Suppressor macrophage treated with lipopolysaccharide for 1 hour (primary cell): ENCODE results near the gene AHSP.
"Not testable (repeated sequence)": the region's sequence is repeated elsewhere in the genome, so short reads cannot be mapped to it uniquely, and the experiment has no call there.

Source experiments
- DNase-seq, 3 donors: peaks; one replicate each; pipeline ENCODE4 v3.0.0-alpha.2; 2020 to 2022

Gene AHSP

GRCh38 chr16:31501226-31501965, 26.3 kb upstream of the AHSP start:
- no peak for DNase-seq

DNA sequence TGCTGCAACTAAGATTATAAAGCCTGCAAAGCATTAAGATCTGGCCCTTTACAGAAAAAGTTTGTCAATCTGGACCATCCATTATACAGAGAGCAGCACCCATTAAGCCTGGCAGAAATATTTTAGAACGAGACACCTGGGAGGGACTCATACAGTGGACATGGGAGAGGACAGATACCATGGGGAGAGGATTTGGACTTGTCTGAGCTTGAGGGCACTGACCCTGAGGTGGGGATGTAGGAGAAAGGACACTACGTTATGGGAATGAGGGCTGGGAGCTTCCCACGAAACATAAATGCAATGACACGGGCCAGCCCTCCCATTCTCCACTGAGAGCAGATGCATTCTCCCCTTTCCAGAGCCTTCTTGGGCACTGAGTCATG, 25.7 kb upstream of the AHSP start:
- DNase-seq, result no peak

- no peak for DNase-seq
Observed at GRCh38 chr16:31502981-31503380, 24.7 kb upstream of the AHSP start.

DNA sequence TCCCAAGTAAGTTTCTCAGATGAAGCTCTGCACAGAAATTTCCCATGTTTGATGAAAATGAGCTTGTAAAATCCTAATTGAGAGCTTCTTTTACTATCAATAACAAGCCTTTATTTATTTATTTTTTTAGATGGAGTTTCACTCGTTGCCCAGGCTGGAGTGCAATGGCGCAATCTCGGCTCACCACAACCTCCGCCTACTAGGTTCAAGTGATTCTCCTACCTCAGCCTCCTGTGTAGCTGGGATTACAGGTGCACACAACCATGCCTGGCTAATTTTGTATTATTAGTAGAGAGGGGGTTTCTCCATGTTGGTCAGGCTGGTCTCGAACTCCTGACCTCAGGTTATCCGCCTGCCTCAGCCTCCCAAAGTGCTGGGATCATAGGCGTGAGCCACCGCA, 24.1 kb upstream of the AHSP start:
- DNase-seq, result not testable (repeated sequence)

GRCh38 chr16:31504159-31504558, 23.5 kb upstream of the AHSP start:
- no peak for DNase-seq

DNA sequence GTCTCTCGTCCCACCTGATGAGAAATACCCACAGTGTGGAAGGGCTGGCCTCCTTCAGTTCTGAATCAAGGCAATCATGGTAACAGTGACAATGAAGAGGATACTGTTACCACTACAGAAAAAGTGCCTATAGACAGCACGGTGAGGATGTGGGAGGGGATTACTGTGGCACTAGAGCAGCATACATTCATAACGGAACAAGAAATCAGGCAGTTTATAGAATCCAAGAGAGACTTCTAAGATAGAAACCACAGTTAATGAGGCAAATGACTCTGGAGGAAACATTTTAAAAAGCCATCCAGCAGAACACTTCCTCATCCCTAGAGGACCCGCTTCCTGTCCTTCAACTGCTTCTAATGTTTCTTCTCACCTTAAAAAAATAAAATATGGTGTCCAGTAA, 22.2 kb upstream of the AHSP start:
- no peak for DNase-seq

DNA sequence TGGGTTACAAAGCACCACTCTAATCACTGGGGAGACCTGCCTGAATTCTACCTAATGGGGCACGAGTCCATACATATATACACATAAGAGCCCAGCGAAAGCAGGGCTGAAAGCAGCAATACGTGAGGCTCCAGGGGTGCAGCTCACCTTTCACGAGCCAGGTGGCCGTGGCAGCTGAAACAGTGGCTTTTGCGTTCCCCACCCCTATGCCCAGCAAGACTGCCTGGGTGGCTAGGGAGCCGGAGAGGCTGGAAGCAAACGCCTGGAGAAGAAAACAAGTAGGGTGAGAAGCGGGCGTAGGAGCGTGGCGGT, 20.1 kb upstream of the AHSP start:
- no peak for DNase-seq

DNA sequence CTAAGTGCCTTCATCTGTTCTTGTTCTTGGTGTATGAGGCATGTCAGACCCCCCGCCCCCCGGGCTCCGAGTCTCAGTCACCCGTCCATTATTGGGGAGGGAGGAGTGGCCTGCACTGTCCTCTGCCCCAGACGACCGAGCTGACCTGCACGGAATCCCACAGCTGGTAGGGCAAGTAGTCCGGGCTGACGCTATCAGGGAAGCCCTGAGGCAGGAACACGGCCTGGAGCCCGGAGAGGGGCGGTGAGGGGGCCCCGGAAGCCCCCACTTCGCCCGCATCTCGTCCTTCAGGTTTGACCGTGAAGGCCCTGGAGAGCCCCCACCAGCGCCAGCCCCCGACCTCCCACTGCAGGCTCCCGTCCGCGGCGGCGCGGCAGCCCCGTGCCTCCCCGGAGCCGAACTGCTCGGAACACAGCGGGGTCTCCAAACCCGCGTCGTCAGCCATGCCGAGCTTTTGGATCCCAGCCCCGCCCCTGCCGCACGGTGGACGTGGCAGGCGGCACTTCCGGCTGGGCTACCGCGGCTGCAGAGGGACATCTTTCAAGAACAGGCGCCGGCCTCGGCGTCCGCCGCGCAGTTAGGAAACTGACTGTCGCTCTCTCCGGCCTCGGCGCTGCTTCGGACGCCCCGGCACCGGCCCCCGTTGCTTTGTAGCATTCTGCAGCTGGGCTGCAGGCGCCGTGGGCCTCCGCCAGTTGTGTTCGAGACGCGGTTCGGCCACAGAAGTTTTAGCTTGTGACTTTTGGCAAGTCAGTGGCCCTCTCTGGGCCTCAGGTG, 19.6 kb upstream of the AHSP start, which contains the start of gene RUSF1:
Gene RUSF1, minus strand, starts transcription at position 463 of the 777 bp plus-strand sequence. Its CDS starts 18 bp downstream, at position 445.
- DNase-seq, result peak; percentile 91 to 95 (median 92)

GRCh38 chr16:31508706-31509195, 18.9 kb upstream of the AHSP start:
- DNase-seq, result peak in 1 of 3 donors; percentile 14

DNA sequence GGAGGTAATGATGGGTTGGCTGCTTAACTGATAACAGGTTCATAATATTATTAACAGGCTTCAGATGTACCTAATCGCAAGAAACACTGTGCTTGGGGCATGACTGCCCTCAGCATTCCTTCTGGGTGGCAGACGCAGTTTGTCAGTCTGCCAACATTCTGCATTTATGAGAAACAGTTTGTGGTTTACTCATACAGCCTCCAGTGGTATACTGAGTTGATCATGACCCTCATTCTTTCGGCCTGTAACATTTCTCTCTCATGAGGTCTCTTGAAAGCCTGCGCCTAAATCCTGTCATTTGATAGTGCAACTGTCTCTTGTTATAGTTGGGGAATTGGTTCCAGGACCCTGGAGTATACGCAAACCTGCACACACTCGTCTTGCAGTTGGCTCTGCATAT, 14.6 kb upstream of the AHSP start:
- no peak for DNase-seq

DNA sequence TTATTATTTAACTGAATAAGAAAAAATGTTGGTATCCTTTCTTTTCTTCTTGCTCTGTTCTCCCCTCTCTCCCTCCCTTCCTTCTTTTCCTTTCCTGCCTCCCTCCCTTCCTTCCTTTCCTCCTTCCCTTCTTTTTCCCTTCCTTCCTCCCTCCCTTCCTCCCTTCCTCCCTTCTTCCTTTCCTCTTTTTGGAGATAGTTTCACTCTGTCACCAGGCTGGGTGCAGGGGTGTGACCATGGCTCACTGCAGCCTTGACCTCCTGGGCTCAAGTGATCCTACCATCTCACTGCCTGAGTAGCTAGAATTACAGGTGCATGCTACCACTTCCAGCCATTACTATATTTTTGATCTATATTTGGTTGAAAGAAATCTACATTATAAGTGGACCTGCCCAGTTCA, 13.8 kb upstream of the AHSP start:
- DNase-seq, result no peak

DNA sequence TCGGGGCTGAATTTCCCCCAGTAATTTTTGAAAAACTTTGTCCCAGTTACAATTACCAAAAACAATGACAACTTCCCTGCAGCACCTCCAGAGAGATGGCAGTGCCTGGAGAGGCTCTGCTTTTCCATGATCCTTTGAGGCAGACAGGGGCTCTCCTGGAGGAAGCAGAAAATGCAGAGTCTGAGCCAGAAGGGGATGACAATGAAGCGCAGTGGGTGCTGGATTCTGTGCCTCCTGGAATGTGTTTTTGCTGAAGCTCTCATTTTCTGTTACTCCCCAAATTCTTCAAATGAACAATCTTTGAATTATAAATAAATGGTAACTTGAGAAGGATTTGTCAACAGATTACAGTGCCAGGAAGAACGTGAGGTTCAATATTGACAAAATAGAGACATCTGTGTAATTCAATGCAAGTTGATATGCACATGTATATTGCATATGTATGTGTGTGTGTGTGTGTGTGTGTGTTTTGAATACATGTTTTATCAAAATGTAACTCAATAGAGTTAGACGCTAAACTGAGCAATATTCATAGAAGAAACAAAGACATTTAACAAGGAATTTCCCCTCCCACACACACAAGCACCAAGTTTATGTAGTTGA, 9.8 kb upstream of the AHSP start:
- DNase-seq, result no peak

DNA sequence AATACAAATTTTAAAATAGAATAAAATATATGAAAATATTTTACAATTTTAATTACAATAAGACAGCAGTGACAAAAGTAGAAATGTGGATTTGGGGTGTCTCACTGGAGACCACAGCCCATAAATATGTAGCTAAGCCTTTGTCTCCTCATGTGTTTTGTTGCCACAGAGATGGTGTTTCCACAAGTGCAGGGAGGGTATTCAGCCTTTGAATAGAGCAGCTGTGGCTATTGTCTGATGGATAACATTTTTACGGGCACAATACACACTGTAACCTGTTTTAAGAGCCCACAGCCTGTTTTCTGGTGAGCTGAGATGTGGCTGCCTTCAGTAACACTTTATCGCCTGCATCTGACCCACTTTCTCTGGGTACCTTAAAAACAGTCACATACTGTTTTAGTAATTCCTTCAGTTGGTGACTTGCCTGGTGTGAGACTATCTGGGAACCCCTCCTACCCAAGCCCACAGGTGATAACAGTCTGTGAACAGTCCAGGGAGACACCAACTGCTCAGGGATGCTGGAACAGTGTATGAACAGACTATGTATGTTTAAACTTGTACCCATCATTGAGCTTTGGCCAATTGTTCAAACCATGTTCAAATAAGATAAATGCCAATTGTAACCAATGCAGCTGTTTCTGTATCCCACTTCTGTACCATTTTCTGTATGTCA, 7.8 kb upstream of the AHSP start:
- no peak for DNase-seq

DNA sequence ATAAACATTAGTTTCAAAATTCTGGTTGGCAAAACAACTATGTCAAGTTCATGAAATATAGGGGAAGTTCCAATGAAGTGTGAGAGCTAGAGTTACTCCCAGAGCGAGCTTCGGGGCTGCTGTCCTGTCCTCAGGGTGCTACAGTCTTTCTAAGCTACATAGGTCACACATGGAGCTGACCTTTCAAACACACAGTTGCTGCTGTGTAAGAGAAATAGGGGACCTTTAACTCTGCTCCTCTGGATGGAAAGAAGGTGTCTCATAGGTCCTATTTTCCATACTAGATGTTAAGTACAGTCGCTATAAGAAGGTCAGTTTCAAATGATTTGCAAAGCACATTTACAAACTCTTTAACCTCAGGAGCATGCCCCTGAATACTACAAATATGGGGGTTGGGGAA, 6.3 kb upstream of the AHSP start:
- DNase-seq, result no peak

- DNase-seq, result no peak
Observed at GRCh38 chr16:31522071-31522470, 5.6 kb upstream of the AHSP start.

GRCh38 chr16:31523768-31524167, 3.9 kb upstream of the AHSP start:
- DNase-seq, result not testable (repeated sequence)

DNA sequence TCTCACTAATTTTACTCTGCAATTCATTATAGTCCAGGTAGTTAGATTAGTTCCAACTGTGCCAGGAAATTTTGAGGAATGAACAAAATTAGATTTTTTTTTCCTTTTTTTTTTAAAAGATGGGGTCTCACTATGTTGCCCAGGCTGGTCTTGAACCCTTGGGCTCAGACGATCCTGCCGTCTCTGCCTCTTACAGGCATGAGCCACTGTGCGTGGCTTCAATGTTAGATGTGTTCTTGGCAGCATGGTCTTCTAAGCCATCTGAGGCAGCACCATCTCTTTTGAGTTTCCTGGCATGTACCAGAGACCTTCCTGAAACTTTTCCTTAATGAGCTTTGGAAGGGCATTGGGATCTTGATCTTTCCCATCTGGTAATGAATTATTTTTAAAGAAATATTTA, 2.6 kb upstream of the AHSP start:
- no peak for DNase-seq

GRCh38 chr16:31528523-31529107, 915 bp downstream of the AHSP start:
- DNase-seq, result no peak

DNA sequence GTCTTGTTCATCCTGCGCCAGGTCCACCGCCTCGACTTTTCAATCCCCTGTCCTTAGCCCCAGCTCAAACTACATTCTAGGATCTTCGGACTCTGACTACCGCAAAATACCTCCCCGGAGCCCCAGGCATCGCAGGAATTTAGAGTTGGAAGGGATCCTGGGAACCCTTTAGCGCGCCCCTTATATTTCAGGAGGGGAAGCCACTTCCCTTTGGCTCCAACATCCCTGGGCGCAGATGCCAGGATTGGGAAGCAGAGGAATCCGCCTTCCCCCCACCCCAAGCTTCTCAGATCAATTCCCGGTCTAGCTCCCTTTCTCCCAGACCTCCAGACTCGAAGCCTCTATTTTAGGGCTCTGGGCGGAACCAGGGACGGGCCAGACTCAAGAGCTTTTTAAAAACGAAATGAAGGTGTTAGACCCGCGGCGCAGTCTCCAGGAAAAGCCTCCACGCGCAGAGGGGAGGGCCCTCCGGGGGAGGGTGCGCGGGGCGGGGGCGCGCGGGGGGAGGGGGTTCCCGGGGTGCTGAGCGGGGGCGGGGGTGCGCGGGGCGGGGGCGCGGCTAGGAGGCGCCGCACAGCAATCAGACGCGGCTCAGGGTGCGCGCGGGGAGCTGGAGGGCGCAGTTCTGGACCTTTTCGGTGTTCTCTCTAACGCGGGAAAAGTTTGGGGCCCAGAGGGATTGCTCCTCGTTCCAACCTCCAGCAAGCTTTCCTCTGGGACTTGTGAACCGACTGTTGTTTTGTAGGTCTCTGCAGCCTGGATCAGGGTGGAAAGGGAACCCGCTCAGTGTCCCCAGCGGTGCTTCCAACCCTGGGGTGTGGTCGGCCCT, 1.6 kb downstream of the AHSP start:
- no peak for DNase-seq

DNA sequence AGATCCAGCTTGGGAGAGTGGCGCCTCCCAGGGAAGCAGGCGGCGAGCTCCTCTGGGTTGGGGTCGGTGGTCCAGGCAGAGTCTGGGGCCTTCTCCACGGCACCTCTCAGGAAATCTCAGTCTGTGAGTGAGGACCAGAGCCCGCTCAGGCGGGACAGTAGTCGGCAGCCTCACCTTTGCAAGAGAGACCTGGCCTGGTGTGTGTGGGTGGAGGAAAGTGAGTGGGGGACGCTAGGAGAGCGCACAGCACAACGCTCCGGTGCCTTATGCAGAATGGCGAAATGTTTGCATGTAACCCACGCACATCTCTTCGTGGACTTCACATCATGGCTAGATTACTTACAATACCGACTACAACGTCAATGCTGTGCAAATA, 2.2 kb downstream of the AHSP start:
- no peak for DNase-seq

DNA sequence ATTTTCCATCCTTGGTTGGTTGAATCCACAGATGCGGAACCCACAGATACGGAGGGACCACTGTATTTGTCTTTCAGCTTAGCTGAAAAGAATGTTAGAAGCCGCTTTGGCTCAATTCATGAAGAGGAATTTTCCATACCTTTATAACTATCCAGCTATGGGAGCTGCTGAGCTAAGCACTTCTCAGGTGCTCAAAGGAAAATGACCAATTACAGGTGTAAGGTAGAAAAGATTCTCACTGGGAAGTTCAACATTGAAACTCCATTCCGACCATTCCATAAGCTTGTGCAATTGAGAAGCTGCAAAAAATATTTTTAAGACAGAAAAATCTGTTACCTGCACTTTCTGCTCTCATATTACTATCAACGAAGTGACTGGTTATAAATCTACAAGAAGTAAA, 2.7 kb downstream of the AHSP start:
- DNase-seq, result no peak

GRCh38 chr16:31531096-31531495, 3.4 kb downstream of the AHSP start:
- DNase-seq, result peak in 1 of 3 donors; percentile 10
